Measurements from ENCODE around the gene PGAM1.

Gene PGAM1

GRCh38 chr10:97445722-97446639, 20.0 kb downstream of the PGAM1 start, which contains the start of the genes EXOSC1 and ZDHHC16:
EXOSC1 (minus strand) TSS chr10:97446006; CDS start chr10:97445985, 21 bp downstream.
ZDHHC16 (plus strand) TSS chr10:97446175; CDS start chr10:97451676, 5,501 bp downstream.
- Histone ChIP-seq H3K36me3 (ENCODE audit: insufficient read depth, low read length) (peaks cover 2% of the 10 kb centered on the region; the same call in 1 of the 2 replicates), H3K27ac (ENCODE audit: low read depth, low read length, poor library complexity, severe bottlenecking) (no peak within 1 kb of the TSS), H3K9me2 (ENCODE audit: low read depth, low read length) (no peaks in the 10 kb centered on the region), H4K20me1 (ENCODE audit: insufficient read depth, low read length) (no peaks in the 10 kb centered on the region), H3K79me2 (ENCODE audit: insufficient read depth, low read length) (peaks cover 17% of the 10 kb centered on the region), H2AFZ (ENCODE audit: low read length) (no peak within 1 kb of the TSS), H3K9me3 (ENCODE audit: low read length) (no peaks in the 10 kb centered on the region), H3K4me3 (ENCODE audit: low read depth, low read length, poor library complexity, severe bottlenecking) (peak within 1 kb of the TSS; percentile 92), H3K9ac (ENCODE audit: low read length) (peak within 1 kb of the TSS; percentile 84), H3K4me2 (ENCODE audit: low read length) (peak within 1 kb of the TSS; percentile 94), H3F3A (ENCODE audit: insufficient read depth, low read length) (no peaks in the 10 kb centered on the region), H3K4me1 (ENCODE audit: insufficient read depth, low read length, severe bottlenecking) (peaks cover 27% of the 10 kb centered on the region), H3K27me3 (ENCODE audit: insufficient read depth, low read length) (no peaks in the 10 kb centered on the region)
- TF ChIP-seq CTCF (IDR thresholded peaks at IDR 0.05; ENCODE audit: low read length) = no peak; the same call in 1 of the 2 replicates
- TF ChIP-seq EZH2 (IDR thresholded peaks at IDR 0.05; ENCODE audit: borderline replicate concordance, low read length) = no peak

GRCh38 chr10:97450828-97451227, 24.8 kb downstream of the PGAM1 start:
- peaks cover 10% of the 10 kb centered on the region for H3K79me2 ChIP-seq (ENCODE audit: insufficient read depth, low read length)

GRCh38 chr10:97451605-97452004, 25.6 kb downstream of the PGAM1 start:
- H3K27me3 ChIP-seq (ENCODE audit: insufficient read depth, low read length) = no peaks in the 10 kb centered on the region
- H3K9ac ChIP-seq (ENCODE audit: low read length) = no peak overlapping the region
- no peak overlapping the region for H3K27ac ChIP-seq (ENCODE audit: low read depth, low read length, poor library complexity, severe bottlenecking)
- H3K9me2 ChIP-seq (ENCODE audit: low read depth, low read length) = no peaks in the 10 kb centered on the region
- H2AFZ ChIP-seq (ENCODE audit: low read length) = no peak overlapping the region
- H3K79me2 ChIP-seq (ENCODE audit: insufficient read depth, low read length) = peaks cover 9% of the 10 kb centered on the region
- no peak for TF ChIP-seq CTCF (IDR thresholded peaks at IDR 0.05; ENCODE audit: low read length)
- no peak for TF ChIP-seq EZH2 (IDR thresholded peaks at IDR 0.05; ENCODE audit: borderline replicate concordance, low read length)
- H3K4me2 ChIP-seq (ENCODE audit: low read length) = no peak overlapping the region
- H3K9me3 ChIP-seq (ENCODE audit: low read length) = no peaks in the 10 kb centered on the region
- no peaks in the 10 kb centered on the region for H4K20me1 ChIP-seq (ENCODE audit: insufficient read depth, low read length)
- peaks cover 16% of the 10 kb centered on the region for H3K4me1 ChIP-seq (ENCODE audit: insufficient read depth, low read length, severe bottlenecking)
- peaks cover 31% of the 10 kb centered on the region for H3K36me3 ChIP-seq (ENCODE audit: insufficient read depth, low read length)
- H3K4me3 ChIP-seq (ENCODE audit: low read depth, low read length, poor library complexity, severe bottlenecking) = no peak overlapping the region
- no peaks in the 10 kb centered on the region for H3F3A ChIP-seq (ENCODE audit: insufficient read depth, low read length)

More at GRCh38 chr10:97450828-97451227, 24.8 kb downstream of the PGAM1 start:
- Histone ChIP-seq H3K4me3 (ENCODE audit: low read depth, low read length, poor library complexity, severe bottlenecking) (no peak overlapping the region), H3K4me2 (ENCODE audit: low read length) (no peak overlapping the region), H3K9ac (ENCODE audit: low read length) (no peak overlapping the region), H3K9me2 (ENCODE audit: low read depth, low read length) (no peaks in the 10 kb centered on the region), H3K36me3 (ENCODE audit: insufficient read depth, low read length) (peaks cover 24% of the 10 kb centered on the region), H4K20me1 (ENCODE audit: insufficient read depth, low read length) (no peaks in the 10 kb centered on the region), H3K27ac (ENCODE audit: low read depth, low read length, poor library complexity, severe bottlenecking) (no peak overlapping the region), H3F3A (ENCODE audit: insufficient read depth, low read length) (no peaks in the 10 kb centered on the region), H3K27me3 (ENCODE audit: insufficient read depth, low read length) (no peaks in the 10 kb centered on the region), H3K4me1 (ENCODE audit: insufficient read depth, low read length, severe bottlenecking) (peaks cover 17% of the 10 kb centered on the region), H2AFZ (ENCODE audit: low read length) (no peak overlapping the region), H3K9me3 (ENCODE audit: low read length) (no peaks in the 10 kb centered on the region)
- TF ChIP-seq CTCF (IDR thresholded peaks at IDR 0.05; ENCODE audit: low read length) (no peak), EZH2 (IDR thresholded peaks at IDR 0.05; ENCODE audit: borderline replicate concordance, low read length) (no peak)

Measured in OCI-LY1 (cell line).